HG03139 (cell line): Measurements from ENCODE around the gene C2CD2.

Source experiments
- ATAC-seq: cut with Tn5 transposase; IDR thresholded peaks from one replicate; pipeline ENCODE4 v1.9.1; 2021; ENCODE audit not compliant: unreplicated experiment

Gene C2CD2

GRCh38 chr21:41933313-41934079 lies 20.3 kb downstream of the C2CD2 start:
- ATAC-seq = no peak

- no peak for ATAC-seq
Observed at GRCh38 chr21:41932576-41933312, 21.1 kb downstream of the C2CD2 start.

- ATAC-seq = no peak
Observed at GRCh38 chr21:41932191-41932575, 21.6 kb downstream of the C2CD2 start.

GRCh38 chr21:41931041-41931451 lies 22.8 kb downstream of the C2CD2 start:
- no peak for ATAC-seq

DNA sequence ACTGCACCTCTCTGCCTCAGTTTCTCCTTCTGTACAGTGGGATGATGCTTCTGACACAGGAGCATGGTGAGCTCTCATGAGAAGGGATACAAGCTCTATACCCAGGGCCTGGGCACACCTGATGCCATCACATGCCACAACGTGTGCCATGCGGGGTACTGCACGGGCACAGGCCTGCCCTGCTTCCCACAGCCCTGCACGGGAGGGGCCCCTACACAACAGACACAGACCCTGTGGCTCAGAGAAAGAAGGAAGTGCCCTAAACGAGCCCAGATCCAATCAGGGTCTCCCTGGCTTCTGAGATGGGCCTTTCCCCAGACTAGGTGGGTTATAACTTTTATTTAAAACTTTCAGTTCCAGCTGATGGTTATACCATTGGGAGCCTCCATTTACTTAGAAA lies 24.6 kb downstream of the C2CD2 start:
- no peak for ATAC-seq

DNA sequence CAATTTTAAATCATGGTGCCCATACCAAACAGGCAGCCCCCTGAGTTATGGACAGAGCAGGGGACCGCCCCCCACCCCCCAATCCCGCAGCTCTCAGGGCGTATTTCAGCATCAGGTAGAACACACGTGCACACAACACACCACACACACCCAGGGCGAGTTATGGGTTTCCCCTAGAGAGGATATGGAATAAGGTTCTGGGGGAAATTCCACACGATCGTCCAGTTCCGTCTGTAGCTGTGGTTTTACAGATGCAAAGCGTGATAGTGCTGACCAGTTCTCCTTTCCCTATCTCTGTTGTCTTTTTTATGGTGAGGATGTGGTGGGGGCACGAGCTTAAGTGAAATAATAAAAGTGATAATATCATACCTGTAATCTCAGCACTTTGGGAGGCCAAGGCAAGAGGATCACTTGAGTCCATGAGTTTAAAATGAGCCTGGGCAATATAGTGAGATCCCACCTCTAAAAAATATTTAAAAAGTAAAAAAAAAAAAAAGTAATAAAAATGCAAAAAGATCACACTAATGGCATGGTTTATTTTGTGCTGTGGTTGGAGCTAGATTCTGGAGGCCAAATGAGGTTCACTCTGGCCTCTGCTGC lies 25.1 kb downstream of the C2CD2 start:
- ATAC-seq = no peak

DNA sequence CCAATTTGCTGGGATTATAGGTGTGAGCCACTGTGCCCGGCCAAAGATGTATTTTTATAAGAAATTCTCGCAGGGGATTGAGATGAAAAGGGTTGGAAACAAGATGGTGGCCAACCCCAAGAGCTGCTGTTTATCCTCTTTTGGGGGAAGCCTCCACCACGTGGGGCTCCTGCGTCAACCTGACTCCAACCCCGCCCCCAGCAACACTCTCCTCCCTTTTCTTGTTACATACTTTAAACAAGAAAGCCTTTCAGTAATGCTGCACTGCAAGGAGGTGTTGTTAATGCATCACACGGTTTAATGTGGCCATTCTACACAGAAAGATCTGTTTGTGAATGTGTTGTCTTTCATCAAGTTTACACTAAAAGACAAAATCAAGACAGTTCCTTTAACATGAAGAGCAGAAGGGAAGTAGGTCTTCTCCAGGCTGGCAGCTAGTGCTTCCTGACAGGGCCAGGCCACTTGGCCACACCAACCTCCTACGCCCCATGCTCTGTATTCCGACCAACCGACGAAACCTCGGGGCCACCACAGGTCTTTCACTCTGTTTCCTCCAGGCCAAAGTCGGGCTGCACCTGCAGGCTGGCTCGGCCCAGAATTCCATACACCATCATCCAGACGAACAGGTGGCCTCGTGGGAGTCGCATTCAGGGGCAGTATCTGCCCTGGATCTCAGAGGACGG lies 25.9 kb downstream of the C2CD2 start:
- no peak for ATAC-seq

DNA sequence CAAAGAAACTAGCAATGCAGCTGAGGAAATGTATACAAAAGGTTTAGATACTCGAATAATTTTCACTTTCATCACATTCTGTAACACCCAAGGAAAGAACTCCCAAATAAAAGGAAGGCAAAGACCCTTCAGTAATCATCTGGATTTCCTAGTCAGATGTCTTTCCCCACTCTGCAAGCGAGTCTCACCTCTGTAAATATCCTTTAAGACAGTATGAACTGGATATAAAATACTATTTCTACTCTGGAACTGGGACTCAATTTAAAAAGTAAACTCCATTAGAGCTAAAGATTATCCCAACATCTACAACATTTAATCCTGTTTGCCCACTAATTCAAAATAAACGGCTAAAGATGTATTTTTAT lies 27.0 kb downstream of the C2CD2 start:
- no peak for ATAC-seq

- peak; percentile 46 for ATAC-seq
Observed at GRCh38 chr21:41926117-41926806, 27.6 kb downstream of the C2CD2 start.

DNA sequence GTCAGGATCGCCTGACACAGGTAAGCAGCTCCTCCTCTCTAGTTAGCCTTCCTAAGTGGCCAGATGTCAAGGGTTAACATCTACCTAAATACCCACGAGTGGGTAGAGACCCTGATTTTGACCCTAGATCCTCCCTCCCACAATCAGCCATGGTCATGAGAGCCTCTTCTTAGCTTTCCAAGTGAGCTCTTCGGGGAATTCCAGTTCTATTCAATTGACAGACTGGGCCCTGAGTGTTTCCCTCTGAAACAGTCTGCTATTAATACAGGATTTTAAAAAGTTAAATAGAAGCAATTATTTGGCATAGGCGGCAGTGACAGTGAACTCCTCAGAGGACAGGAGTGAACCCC lies 28.1 kb downstream of the C2CD2 start:
- ATAC-seq = no peak

GRCh38 chr21:41924368-41924754 lies 29.5 kb downstream of the C2CD2 start:
- no peak for ATAC-seq

DNA sequence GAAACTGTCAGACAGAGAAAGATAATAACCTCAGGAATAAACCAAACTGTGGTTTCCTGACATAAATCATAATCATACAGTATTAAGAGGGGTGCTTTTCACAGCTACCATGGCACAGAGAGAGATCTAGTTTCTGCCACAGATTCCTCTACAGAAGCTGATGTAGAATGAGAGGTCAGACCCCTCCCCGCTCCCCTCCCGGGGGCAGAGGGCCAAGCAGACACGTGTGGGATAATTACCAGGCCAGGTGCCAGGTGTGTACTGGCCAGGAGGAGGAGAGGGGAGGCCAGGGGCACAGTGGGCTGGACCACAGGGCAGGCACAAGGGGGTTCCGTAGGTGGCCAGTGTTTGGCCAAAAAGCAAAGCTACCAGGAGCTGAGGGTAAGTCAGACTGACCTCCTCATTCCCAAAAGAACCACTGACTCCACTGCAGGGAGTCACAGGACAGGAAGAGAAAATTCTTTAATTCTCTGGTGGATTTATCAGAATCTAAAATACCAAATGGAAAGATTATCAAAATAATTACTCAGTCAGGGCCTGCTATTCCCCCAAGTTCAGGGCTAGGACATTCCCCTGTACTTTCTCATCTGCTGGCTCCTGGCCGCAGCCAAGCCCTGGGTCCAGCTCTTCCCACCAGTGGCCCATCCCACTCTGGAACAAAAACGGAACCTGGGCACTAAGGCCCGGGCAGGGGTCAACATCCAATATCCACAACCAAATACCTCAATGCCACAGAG lies 30.0 kb downstream of the C2CD2 start:
- no peak for ATAC-seq

DNA sequence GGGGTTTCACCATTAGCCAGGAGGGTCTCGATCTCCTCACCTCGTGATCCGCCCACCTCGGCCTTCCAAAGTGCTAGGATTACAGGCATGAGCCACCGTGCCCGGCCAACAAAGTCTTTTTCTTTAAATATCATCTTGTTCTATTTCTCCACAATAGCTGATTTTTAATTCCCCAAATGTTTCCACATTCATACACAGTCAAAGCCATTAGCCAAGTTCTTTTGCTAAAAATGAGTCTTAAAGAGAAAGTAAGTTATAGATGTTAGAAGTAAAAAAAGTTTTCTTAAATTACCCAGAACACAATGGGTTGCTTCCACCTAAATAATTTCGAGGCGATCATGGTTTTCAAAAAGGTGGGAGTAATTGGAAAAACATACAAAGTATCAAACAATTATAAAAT lies 30.6 kb downstream of the C2CD2 start:
- ATAC-seq = no peak

GRCh38 chr21:41921021-41921420 lies 32.8 kb downstream of the C2CD2 start:
- no peak for ATAC-seq

DNA sequence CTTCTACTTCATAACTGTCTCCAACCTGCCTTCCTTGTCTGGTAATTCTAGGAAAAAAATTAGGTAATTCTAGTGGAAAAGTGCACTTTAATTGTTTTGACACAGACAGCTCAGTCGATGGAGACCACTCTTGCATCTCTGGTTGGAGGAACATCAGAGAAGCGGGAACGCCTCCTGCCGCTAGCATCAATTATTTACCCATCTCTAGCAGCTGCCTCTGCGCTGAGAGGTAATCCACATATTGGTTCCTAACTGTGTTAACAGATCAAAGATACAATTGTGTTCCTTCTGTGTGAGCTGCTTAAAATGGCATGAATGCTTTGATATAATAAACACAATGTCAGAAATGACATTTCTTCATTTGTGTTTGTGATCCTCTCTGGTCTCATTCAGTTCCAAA lies 33.3 kb downstream of the C2CD2 start:
- no peak for ATAC-seq

- no peak for ATAC-seq
Observed at GRCh38 chr21:41919666-41920398, 34.0 kb downstream of the C2CD2 start.

- ATAC-seq = no peak
Observed at GRCh38 chr21:41918561-41919358, 35.1 kb downstream of the C2CD2 start.

DNA sequence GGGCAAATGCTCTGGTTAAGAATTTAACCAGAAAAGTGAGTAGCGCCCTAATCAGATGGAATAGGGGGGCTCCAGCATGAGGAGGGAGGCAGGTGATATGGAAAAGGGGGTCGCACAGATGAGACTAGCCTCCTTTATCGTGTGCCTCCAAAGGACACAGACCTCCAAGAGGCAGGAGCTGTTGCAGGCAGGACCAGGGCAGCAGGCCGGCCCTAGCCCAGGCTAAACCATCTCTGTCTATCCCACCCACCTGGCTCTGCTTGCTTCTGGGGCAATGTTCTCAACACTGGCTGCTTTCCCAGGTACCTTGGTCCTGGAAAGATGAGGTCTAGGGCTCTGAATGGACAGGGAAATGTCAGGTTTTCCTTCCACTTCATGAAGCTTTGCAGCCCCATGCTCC lies 36.3 kb downstream of the C2CD2 start:
- ATAC-seq = no peak

DNA sequence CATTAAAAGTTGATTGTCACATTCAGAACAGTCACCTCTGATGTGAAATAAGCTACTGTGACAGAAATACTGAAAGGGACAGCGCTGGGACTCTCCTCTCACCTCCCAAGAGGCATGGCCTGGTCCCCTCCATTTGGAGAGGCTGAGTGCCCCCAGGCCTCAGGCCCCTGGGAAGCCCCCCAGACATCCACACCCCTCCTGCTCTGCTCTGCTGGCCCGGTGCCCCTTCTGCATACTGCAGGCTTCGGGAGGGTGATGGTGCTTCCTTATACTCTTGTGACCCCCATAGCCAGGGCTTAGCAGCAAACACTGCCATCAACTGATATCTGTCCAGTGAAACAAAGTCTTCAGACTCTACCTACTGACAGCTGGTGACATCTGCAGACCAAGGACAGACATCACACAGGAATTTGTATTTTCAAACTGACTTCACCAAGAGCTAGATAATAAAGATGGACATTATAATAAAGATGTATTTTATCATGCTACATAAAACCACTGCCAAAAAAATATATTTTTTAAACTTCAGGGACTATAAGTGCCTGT lies 36.9 kb downstream of the C2CD2 start:
- no peak for ATAC-seq
